Large intestine (tissue), 3 donors: ENCODE results near the gene LRRK1. TPM values are rescaled to one million over a fixed set of nuclear protein-coding genes. Genes with fewer than 3 reads are reported as not detected.
"Not testable (repeated sequence)": the region's sequence is repeated elsewhere in the genome, so short reads cannot be mapped to it uniquely, and the experiment has no call there.

Experiments used
- DNase-seq, 2 donors: peaks; one replicate each; pipeline versions ENCODE4 v3.0.0 to v3.0.0-alpha.2; 2013
- H3K27ac ChIP-seq: one replicate; pipeline ENCODE4 v1.5.1; 2013; ENCODE audit warnings: low read length
- H3K27me3 ChIP-seq: 2 replicates; pipeline ENCODE4 v1.6.1; 2013; ENCODE audit warnings: low read length; ENCODE audit not compliant: control insufficient read depth, insufficient read depth
- H3K36me3 ChIP-seq: 2 replicates; pipeline ENCODE4 v1.6.1; 2013; ENCODE audit warnings: low read length; ENCODE audit not compliant: control insufficient read depth, insufficient read depth
- H3K4me1 ChIP-seq: one replicate; pipeline ENCODE4 v1.6.1; 2013; ENCODE audit warnings: low read length; ENCODE audit not compliant: control insufficient read depth, insufficient read depth
- H3K4me3 ChIP-seq: one replicate; pipeline ENCODE4 v1.5.1; 2013; ENCODE audit warnings: low read length
- H3K9me3 ChIP-seq: one replicate; pipeline ENCODE4 v1.6.1; 2013; ENCODE audit warnings: mild to moderate bottlenecking, low read depth, low read length, moderate library complexity; ENCODE audit not compliant: control insufficient read depth
- whole genome bisulfite sequencing: methylation state at CpG from one replicate; pipeline ENCODE4 v1.1.5; 2013; ENCODE audit warnings: low lambda C conversion rate; ENCODE audit not compliant: insufficient coverage; 5-methylcytosine and 5-hydroxymethylcytosine counted together
- polyA plus RNA-seq: library from polyadenylated mRNA; unstranded; fragments of 120-200 nt; gene quantifications from one replicate; pipeline ENCODE4 v1.2.1, GENCODE V29; 2013

LRRK1 gene
- polyA plus RNA-seq, 1 donor: 4.2 TPM

DNA sequence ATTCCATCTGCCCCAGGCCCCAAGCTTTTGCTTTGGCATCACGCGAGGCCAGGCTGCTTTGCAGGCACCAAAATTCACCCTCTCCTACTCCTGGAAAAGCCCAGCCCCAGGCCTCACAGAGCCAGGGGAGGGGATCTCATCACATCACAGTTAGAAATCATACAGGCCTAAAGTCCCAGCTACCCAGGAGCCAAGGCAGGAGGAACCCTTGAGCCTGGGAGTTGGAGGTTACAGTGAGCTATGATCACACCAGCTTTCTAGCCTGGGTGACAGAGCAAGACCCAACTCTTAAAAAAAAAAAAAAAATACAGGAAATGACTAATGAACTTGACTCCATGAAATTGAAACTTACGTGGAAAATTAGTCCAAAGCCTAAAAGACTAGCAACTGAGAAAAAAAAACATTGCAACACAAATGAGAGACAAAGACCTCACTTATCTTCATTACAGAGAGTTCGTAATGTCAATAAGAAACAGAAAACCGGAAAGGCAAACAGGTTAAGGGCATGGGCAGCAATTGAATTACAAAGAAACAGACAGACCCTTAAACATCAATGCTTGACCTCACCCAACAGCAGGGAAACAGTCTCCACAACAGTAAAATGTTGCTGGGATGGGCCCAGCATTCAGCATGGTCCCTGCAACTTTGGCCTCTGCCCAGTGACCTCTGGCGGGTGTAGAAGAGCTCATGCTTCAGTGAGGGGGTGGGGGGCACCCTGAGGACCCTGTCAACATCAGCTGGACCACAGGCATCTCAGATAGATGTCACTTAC, 151.5 kb downstream of the LRRK1 start:
- no peaks in the 10 kb centered on the region for H3K9me3 ChIP-seq
- no peak for DNase-seq
- H3K4me1 ChIP-seq: no peaks in the 10 kb centered on the region

DNA sequence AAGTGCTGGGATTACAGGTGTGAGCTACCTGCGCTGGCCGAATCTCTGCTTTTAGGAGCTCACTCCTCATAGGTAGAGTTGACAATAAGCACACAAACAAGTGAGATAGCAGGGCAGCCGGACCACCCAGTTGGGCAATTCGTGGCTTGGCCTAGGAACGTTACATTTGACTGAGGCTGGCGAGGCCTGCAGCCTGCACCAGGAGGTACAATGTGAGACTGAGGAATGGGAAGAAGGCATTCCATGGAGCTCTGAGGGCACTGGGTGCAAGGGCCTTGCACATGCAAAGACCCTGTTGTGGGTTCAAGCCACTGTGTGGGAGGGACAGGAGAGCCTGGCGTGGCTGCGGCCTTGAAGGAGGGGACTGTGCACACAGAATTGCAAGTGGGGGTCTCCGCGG, 152.5 kb downstream of the LRRK1 start:
- Histone ChIP-seq H3K27me3 (no peaks in the 10 kb centered on the region), H3K9me3 (no peaks in the 10 kb centered on the region), H3K4me1 (no peaks in the 10 kb centered on the region), H3K4me3 (no peak overlapping the region), H3K27ac (no peak overlapping the region), H3K36me3 (peaks cover 5% of the 10 kb centered on the region)
- DNase-seq: no peak
- WGBS: 80% methylated on average over 1 of the region's 10 CpGs

More for the DNA sequence above, 151.5 kb downstream of the LRRK1 start:
- H3K27ac ChIP-seq: no peak overlapping the region
- H3K36me3 ChIP-seq: peaks cover 8% of the 10 kb centered on the region
- WGBS: 23% methylated on average over 2 of the region's 6 CpGs
- no peak overlapping the region for H3K4me3 ChIP-seq
- no peaks in the 10 kb centered on the region for H3K27me3 ChIP-seq

DNA sequence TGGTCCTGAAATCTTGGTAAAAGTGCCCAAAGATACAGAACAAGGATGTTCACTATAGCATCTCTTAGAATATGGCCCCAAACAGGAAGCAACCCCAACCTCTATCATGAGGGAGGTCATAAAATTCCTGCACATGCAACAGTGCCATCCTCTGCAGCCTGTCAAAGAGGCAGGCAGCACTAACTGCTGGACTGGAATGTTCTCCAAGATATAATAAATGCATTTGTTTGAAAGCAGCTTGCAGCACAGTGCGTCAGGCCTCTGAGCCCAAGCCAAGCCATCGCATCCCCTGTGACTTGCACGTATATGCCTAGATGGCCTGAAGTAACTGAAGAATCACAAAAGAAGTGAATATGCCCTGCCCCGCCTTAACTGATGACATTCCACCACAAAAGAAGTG, 153.1 kb downstream of the LRRK1 start:
- H3K36me3 ChIP-seq, H3K4me1 ChIP-seq, DNase-seq, H3K27me3 ChIP-seq, H3K27ac ChIP-seq, H3K4me3 ChIP-seq, H3K9me3 ChIP-seq: not testable (repeated sequence)
- no CpG with 5 or more reads among the region's 4 CpGs for WGBS

DNA sequence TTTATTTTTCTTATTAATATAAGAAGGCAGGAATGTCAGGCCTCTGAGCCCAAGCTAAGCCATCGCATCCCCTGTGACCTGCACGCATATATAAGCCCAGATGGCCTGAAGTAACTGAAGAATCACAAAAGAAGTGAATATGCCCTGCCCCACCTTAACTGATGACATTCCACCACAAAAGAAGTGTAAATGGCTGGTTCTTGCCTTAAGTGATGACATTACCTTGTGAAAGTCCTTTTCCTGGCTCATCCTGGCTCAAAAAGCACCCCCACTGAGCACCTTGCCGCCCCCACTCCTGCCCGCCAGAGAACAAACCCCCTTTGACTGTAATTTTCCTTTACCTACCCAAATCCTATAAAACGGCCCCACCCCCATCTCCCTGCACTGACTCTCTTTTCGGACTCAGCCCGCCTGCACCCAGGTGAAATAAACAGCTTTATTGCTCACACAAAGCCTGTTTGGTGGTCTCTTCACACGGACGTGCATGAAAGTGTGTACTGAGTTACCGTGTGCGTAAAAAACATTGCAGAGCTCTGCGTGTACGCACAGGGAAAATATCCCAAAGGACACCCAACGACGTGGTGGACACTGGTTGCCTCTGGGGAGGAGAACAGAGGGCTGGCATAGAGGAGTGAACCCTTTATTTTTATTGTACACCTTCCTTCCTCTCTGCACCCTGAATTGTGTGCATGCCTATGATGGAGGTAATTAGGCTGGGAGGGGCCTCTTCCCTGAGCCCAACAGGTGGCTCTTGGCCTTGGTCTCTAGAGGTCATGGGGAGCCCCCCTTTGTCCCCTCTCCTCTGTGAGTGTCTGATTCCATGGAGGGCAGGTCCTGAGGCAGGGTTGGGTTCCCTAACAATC, 158.9 kb downstream of the LRRK1 start:
- H3K4me3 ChIP-seq, H3K27me3 ChIP-seq, H3K27ac ChIP-seq, H3K4me1 ChIP-seq, DNase-seq, H3K9me3 ChIP-seq, H3K36me3 ChIP-seq: not testable (repeated sequence)
- WGBS: 81% methylated on average over 5 of the region's 15 CpGs

DNA sequence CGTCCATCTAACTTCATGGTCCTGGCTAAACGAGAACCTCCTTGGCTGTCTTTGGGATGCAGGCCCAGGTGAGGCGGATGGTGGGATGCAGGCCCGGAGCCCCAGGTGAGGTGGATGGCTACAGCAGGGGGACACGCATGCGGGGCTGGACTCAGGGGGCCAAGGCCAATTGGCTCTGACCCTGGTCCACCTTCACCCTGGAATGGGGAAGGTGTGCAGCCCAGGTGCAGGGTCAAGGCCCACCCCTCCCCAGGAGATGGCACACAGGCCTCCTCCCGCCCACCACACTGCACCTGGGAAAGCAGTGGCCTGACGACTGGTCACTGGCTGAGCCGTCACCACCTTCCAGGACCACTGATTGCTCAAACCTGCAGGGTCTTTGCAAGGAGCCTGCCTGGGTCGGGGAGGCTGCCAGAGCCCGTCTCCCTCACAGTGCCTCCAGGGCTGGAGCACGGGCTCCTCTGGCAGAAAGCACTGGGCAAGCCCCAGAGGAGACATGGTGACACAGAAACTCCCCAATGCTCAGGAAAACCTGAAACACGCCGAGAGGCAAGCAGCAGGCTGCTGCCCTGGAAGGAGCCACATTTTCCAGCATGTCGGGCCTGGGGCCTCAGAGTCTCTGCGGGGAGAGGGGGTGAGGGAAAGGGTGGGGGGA, 159.6 kb downstream of the LRRK1 start:
- WGBS: no CpG with 5 or more reads among the region's 16 CpGs
- no peak for DNase-seq
- Histone ChIP-seq H3K9me3 (no peaks in the 10 kb centered on the region), H3K36me3 (no peaks in the 10 kb centered on the region), H3K27me3 (no peaks in the 10 kb centered on the region), H3K27ac (no peak overlapping the region), H3K4me1 (no peaks in the 10 kb centered on the region), H3K4me3 (no peak overlapping the region)

DNA sequence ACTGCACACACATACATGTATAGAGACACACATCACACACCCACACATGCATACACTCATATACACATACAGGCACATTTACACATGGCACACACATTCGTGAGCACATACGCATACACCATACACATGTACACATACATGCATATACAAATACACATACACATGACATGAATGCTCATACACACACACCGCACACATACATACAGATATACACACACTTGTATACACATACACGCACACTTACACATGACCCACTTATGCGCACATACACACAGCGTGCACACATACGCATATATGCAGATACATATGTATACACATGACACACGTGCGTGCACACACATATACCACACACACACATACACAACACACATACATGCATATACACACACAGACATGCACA, 162.7 kb downstream of the LRRK1 start:
- no peak overlapping the region for H3K27ac ChIP-seq
- WGBS: no CpG with 5 or more reads among the region's 9 CpGs
- DNase-seq: no peak
- H3K36me3 ChIP-seq: no peaks in the 10 kb centered on the region
- no peaks in the 10 kb centered on the region for H3K9me3 ChIP-seq
- no peak overlapping the region for H3K4me3 ChIP-seq
- no peaks in the 10 kb centered on the region for H3K4me1 ChIP-seq
- H3K27me3 ChIP-seq: no peaks in the 10 kb centered on the region

DNA sequence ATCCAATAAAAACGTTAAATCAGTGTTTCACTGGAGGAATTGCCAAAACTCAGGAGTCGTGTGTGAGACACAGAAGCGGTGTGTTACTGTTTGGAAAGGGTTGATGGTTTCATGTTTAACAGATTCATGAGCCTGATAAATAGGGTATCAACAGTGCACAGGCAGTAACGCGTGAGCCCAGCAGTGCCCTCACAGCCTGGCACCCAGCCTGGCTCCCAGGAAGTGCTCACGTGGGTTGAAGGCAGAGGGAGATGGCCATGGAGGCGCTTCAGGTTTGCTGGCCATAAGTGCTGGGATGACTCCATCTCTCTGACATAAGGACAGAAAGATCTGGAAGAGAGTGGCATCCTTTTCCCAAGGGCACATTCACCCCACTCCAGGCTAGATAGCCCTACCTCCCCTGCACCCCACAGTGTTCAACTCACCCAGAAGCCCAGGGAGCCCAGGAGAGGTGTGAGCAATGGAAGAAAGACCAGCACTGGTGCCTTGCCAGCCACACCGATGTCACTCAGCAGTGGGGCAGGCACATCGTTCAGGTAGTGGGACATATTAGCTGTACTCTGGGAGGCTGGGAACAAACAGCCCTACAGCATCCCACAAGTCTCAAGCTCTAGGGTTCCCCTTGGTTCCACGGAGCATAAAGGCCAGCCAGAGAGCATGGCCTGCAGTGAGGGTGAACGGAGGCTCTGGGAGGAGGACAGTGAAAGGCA, 164.3 kb downstream of the LRRK1 start:
- no peaks in the 10 kb centered on the region for H3K27me3 ChIP-seq
- no peak overlapping the region for H3K4me3 ChIP-seq
- no peak for DNase-seq
- no peaks in the 10 kb centered on the region for H3K4me1 ChIP-seq
- H3K36me3 ChIP-seq: no peaks in the 10 kb centered on the region
- no peak overlapping the region for H3K27ac ChIP-seq
- no peaks in the 10 kb centered on the region for H3K9me3 ChIP-seq
- WGBS: 51% methylated on average over 2 of the region's 11 CpGs

DNA sequence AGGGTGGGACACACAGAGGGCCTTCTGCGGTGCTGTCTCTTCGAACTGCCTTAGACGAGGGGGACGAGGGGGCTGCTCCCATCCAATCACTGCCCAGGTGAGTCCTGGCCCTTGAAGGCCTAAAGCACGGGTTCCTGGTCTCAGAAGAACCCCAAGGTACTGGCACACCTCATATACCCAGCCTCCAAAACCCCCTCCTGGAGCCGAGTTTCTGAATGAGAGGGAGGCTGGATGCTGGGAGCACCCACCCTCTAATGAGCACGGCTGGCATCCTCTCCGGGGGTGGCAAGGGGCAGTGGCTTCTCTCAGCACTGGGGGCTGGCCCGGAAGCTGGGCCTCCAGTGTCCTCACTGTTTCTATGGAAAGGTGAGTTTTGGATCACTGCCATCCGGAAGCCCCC, 165.6 kb downstream of the LRRK1 start:
- no peaks in the 10 kb centered on the region for H3K36me3 ChIP-seq
- no peaks in the 10 kb centered on the region for H3K9me3 ChIP-seq
- no peak overlapping the region for H3K27ac ChIP-seq
- H3K4me3 ChIP-seq: no peak overlapping the region
- H3K27me3 ChIP-seq: no peaks in the 10 kb centered on the region
- no peak for DNase-seq
- no peaks in the 10 kb centered on the region for H3K4me1 ChIP-seq
- WGBS: no CpG with 5 or more reads among the region's 10 CpGs

DNA sequence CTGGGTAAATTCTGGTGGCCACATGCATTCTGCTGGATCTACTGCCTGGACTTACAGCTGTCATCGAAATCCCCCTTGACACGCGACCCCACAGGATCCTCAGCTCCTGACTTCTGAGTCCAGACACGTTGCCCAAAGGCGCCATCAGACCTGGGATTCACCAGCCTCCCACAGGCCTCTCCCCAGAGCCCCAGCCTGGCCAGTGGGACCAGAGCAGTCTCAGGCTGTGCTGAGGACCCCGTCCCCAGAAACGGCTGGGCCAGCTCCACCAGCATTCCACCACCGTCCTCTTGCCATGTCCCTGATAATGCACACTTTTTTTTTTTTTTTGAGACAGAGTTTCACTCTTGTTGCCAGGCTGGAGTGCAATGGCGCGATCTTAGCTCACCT, 166.1 kb downstream of the LRRK1 start:
- DNase-seq: no peak
- WGBS: no CpG with 5 or more reads among the region's 10 CpGs
- no peaks in the 10 kb centered on the region for H3K9me3 ChIP-seq
- no peaks in the 10 kb centered on the region for H3K4me1 ChIP-seq
- no peak overlapping the region for H3K4me3 ChIP-seq
- no peak overlapping the region for H3K27ac ChIP-seq
- H3K27me3 ChIP-seq: no peaks in the 10 kb centered on the region
- no peaks in the 10 kb centered on the region for H3K36me3 ChIP-seq
